Breast epithelium (tissue), 3 donors: ENCODE results near the gene MLLT10.

ENCODE experiments used
- POLR2A ChIP-seq: fragments of 450-650 bp; IDR thresholded peaks from one replicate; pipeline ENCODE4 v1.6.1; 2016; ENCODE audit warnings: antibody characterized with exemption, mild to moderate bottlenecking, moderate library complexity
- TF ChIP-seq, protein P1 (sequence below), 3 donors: fragments of 450-650 bp; IDR thresholded peaks; one replicate each; pipeline ENCODE4 v1.5.1; 2016 to 2017; ENCODE audit warnings: antibody characterized with exemption in 3 of 3, mild to moderate bottlenecking in 3 of 3, moderate library complexity in 3 of 3

GRCh38 chr10:21527598-21528235 is 6.3 kb upstream of the MLLT10 start:
- TF ChIP-seq, protein P1, sequence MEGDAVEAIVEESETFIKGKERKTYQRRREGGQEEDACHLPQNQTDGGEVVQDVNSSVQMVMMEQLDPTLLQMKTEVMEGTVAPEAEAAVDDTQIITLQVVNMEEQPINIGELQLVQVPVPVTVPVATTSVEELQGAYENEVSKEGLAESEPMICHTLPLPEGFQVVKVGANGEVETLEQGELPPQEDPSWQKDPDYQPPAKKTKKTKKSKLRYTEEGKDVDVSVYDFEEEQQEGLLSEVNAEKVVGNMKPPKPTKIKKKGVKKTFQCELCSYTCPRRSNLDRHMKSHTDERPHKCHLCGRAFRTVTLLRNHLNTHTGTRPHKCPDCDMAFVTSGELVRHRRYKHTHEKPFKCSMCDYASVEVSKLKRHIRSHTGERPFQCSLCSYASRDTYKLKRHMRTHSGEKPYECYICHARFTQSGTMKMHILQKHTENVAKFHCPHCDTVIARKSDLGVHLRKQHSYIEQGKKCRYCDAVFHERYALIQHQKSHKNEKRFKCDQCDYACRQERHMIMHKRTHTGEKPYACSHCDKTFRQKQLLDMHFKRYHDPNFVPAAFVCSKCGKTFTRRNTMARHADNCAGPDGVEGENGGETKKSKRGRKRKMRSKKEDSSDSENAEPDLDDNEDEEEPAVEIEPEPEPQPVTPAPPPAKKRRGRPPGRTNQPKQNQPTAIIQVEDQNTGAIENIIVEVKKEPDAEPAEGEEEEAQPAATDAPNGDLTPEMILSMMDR (IDR thresholded peaks at IDR 0.05), result no peak
- no peak for TF ChIP-seq POLR2A
